DMS79 treated with DMSO at 0.1 percent for 48 hours (cell line): ENCODE measurements around the gene DMD.
"Not testable (repeated sequence)": the region's sequence is repeated elsewhere in the genome, so short reads cannot be mapped to it uniquely, and the experiment has no call there.

ENCODE experiments used
- DNase-seq: peaks from one replicate; lab custom pipeline; 2025; lab: John Stamatoyannopoulos, UW

The DMD gene

DNA sequence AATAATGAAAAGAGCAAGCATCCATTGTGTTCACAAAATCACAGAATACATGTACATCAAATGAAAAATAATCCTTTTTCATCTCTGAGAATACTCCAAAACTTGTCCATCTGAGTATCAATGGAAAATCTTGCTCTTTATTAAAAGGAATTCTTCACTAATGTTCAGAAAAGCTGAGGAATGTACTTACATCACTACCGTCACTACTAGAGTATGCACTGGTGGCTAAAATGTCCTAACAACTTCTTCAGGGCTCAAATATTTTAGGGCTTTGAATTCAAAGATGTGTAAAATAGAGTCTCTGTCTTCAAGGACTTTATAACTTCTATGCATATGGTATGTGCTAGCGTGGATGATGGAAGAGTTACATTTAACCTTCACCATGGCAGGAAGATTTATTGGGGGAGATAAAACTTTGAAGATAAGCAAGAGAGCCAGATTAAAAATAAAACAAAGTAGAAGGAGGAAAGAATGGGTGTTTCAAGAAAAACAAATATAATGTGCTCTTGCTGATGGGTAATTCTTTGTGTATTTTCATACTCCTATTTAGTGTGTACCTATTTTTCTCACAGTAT is 55.1 kb downstream of the DMD start:
- DNase-seq, result no peak

- no peak for DNase-seq
These were observed 61.8 kb downstream of the DMD start for GRCh38 chrX:33149580-33149979.

DNA sequence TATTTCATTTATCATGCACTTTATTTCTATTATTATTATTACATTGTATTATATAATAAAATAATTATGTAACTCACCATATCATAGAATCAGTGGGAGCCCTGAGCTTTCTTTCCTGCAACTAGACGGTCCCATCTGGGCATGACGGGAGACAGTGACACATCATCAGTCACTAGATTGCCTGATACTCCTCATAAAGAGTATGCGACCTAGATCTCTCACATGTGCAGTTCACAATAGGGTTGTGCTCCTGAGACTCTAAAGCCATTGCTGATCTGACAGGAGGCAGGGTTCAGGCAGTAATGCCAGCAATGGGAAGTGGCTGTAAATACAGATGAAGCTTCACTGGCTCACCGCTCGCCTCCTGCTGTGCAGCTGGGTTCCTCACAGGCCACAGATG is 62.3 kb downstream of the DMD start:
- DNase-seq, result no peak

DNA sequence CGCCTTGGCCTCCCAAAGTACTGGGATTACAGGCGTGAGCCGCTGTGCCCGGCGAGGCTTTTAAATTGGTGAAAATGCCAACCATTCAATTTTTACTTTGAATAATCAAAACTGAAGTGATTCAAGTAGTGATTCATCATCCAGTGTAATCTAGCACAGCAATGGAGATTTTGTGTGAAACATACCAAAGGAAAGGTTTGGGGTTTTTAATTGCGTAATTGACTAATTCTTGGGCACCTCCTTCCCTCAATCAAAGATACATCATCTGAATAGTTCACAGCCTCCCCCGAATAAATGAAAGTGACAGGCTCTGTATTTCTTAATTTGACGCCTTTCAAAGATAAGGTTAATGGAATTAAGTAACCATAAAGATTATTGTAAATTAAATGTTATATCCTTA is 69.0 kb downstream of the DMD start:
- no peak for DNase-seq

DNA sequence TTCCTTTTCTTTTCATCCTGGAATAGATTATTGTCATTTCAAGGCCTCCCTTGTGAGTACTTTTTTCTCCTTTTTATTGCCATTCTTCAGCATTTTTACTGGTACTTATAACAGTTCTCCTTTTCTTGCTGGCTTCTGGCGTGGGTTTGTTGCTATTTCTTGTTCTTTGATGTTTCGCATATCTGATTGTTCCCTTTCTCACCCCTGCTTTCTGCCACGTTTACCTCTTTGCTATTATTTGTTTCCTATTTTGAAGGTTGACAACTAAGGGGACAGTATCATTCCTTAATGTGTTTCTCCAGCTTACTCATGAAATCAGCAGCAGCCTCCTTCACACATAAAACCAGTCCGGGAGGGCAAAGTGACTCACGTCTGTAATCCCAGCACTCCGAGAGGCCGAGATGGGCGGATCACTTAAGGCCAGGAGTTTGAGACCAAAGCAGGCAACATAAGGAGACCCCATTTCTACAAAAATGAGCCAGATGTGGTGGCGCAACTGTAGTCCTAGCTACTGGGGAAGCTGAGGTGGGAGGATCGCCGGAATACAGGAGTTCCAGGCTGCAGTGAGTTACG is 72.6 kb downstream of the DMD start:
- no peak for DNase-seq

- no peak for DNase-seq
These were observed 77.2 kb downstream of the DMD start for GRCh38 chrX:33134164-33134563.

DNA sequence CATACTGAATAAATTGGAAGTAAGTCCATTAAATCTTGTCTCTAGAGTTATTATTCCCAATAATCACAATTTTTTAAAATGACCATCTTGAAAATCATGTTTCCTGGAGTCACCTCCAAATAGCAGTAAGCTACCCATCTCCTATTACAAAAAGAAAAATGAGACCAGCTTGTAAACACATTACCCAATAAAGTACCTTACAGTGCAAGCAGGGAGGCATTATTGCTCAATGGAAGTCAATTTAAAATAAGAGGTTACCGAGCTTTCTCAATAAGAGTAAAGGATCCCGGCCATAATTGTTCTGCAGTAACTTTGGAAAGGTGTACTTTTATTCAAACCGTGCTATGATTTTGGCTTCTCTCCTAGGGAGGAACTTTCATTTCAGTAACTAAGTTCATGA is 78.0 kb downstream of the DMD start:
- DNase-seq, result no peak

DNA sequence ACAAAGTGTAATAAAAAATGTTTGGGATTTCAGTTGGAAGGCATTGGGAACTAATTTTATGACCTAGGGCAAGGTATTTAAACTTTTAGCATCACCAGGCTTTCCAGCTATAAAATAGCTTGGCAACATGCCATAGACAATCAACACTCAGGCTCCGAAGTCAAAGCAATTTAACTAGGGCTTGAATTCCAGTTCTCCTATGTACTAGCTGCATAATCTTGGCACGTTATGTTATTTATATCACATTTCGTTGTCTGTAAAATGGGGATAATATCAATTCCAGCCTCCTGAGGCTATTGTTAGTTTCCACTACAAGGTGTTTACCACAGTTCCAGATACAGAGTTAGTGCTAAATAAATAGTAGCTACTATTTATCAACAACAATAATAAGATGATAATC is 78.8 kb downstream of the DMD start:
- no peak for DNase-seq

DNA sequence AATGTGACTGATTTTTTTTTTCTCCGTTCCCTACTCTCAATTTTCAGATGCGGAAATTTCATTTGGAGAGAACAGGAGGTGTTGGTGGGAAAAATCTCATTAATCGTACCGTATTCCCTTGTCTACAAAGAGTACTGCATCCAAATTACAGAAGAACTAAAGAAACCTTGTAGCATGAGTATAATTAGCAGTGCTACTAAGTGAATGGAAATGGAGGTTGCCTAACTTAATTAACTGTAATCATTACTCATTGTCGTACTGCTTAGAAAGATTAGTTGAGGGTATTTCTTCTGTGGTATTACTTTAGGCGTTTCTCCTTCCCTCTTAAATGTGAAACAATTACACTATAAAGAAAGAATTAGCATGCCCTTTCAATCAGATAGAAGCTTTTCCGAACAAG is 81.7 kb downstream of the DMD start:
- no peak for DNase-seq

DNA sequence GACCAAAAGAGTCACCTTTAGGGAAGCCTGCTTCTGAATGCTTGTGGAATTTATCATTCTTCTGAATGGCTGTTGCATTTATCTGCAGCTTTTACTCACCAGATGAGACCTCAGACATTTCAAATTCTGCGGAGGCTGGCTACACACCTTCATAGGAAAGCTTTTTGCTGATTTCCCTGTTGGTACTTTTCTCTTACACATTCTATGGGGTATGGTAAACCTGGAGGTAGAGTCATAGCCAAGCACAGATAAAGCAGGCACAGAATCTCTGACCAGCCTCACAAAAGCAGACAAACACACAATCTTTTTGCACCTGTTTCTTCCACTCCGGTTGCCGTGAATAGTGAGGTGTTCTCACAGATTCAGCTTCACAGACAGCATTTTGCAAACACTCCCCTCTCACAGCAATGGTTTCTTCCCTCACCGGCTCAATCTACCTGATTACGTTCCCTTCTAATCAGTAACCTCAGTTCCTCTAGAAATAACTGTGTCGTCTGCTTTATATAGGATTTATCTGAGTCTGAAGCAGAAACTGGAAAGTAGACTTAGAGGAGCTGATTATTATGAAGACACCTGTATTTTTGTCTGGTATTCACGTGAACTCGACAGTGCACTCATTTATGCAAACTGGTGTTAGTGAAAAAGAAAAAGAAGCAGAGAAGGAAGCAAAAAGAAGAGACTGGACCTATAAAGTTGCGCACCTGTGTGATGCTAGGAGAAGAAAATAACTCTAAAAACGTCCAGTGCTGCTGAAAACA is 83.1 kb downstream of the DMD start:
- no peak for DNase-seq

DNA sequence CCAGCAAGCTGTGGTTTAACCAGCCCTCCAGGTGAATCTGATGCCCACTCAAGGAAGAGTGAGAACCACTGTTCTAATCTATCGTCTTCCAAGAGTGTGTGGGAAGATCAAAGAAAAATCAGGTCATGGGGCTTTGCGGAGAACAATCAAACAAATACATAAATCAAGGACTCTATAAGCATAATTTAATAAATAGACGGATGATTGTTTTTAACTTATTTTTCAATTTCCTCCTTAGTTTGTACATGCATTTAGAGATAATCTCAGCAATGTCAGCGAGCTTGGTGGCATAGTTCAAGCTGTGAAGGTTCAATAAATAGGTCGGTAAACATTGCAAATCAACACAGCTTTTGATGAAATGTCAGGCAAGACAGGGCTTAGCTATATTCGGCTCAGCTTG is 84.9 kb downstream of the DMD start:
- no peak for DNase-seq

DNA sequence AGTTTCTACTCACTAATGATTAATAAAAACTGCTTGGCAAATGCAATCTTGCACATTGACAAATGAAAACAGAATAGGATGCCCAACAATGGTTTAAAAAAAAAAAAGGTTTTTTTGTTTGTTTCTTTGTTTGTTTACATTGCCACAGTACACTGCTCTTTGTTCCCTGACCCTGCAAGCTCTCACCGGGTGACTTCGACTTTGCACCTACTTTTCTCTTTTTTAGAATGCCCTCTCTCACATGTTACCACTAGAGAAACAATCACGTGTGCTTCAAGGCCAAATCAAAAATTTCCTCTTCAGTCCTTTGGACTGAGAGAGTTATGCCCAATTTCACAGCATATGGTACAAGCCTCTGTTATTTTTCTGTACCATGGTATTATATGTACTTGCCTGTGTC is 101.5 kb downstream of the DMD start:
- DNase-seq, result no peak

- no peak for DNase-seq
These were observed 104.6 kb downstream of the DMD start for GRCh38 chrX:33106737-33107136.

DNA sequence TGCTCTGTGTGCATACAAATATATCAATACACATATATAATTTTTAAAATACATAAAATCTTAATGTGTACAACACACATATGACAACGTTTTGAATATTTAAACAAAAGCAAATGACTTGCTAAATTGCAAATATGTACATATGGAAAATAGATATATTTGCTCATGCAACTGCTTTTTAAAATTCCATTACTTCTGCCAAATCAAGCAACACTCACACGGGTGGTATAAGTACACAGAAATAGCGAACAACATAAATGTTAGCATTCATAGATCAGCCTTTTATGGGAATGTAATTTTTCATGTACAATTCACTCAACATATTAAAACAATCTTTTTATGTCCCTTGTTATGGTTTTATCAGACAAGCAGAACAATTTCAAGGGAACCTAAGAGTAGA is 116.3 kb downstream of the DMD start:
- no peak for DNase-seq

DNA sequence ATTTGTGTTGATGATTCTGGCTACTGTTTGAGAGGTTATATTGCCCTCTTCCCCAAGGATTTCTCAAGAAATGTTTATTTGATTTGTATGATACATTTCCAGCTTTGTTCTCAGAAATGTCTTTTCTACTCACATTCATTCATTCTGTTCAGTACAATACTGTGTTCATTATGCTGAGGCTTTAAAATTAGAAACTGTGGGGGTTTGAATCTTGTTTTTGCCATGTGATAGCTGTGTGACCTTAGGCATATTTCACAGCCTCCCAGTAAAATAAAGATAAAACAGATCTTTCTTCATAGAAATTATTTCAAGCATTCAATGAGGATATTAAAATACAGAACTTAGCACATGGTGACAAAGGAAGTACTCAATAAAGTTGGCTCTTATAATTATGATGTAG is 123.9 kb downstream of the DMD start:
- no peak for DNase-seq

- no peak for DNase-seq
These were observed 124.5 kb downstream of the DMD start for GRCh38 chrX:33086886-33087285.

DNA sequence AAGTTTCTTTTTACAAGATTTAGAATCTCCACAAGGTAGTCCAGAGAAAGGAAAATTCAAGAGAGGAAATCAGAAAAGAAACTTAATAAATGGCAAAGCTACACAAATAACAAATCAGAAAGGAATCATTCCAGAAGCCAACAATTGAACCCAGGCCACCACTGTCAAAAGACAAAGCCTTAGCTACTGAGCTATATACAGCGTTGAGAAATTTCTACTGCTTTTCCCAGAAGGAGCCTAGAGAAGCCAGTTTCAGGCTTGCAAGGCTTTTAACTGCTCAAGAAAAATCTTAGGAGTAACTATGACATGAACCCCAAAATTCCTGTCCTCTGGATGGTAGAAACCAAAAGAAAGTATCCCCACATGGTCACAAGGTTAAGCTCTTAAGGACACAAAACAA is 129.0 kb downstream of the DMD start:
- DNase-seq, result no peak

- no peak for DNase-seq
These were observed 133.1 kb downstream of the DMD start for GRCh38 chrX:33078273-33078672.

GRCh38 chrX:33073660-33074059 is 137.7 kb downstream of the DMD start:
- not testable (repeated sequence) for DNase-seq

GRCh38 chrX:33065415-33065814 is 145.9 kb downstream of the DMD start:
- no peak for DNase-seq

DNA sequence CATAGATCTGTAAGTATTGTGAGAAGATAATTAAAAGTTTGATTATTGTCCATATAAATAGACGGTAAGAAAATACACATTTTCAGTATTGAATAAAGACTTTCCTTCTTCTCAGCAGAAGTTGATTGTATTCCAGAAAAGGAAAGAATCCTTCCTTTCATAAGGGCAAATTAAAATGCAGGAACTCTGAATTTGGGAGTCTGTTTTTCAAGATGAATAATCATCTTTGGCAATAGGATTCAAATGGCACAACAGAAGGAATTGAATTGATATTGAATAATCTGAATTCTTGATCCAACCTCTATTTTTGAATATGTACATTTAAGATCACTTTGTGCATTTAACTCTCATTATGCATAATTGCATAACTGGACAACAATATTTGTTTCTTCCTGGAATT is 149.3 kb downstream of the DMD start:
- no peak for DNase-seq

DNA sequence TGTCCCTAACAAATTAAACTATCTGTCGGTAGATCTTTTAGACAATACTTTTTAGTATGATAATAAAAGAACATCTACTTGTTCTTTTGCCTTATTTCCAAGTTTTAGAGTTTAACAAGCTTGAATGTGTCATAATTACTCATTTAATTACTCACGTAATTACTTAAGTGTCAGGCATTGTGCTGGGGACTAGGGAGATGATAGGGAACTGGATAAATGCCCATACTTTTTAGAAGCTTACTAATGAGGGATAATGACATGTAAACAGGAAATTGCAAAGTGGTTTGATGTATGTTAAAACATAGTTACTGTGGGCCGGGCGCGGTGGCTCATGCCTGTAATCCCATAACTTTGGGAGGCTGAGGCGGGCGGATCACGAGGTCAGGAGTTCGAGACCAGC is 158.3 kb downstream of the DMD start:
- DNase-seq, result no peak

DNA sequence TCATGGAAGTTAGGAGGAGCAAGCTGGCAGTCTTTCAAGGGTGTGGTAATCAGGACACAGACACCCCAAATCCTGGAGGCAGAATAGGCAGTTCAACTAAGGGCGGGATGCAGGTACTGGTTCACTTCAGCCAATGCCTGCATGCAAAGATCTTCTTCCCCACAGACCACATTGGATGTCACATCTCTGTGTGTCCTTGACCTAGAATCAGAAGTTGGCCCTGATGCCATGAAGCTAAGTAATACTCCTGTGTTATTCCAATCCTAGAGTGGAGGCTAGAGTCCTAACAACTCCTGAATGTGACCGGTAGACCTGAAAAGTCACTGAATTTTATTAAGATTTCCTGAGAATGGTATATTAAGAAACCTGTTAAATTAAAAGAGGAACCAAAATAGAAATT is 165.5 kb downstream of the DMD start:
- DNase-seq, result no peak

GRCh38 chrX:33045245-33045644 is 166.1 kb downstream of the DMD start:
- no peak for DNase-seq
